Stomach (tissue), 9 donors: ENCODE data around the gene MATN1. TPM values are rescaled to one million over a fixed set of nuclear protein-coding genes. Genes with fewer than 3 reads are reported as not detected.

Experiments used
- DNase-seq, 2 donors: peaks; one replicate each; pipeline versions ENCODE4 v3.0.0 to v3.0.0-alpha.2; 2013 to 2019
- H3K27ac ChIP-seq, 5 donors: fragments of 200-600 bp in 4 of 5; sonication (generic) in 4 of 5; one replicate each; pipeline ENCODE4 v1.5.1; 2013 to 2019; ENCODE audit warnings: mild to moderate bottlenecking in 1 of 5, moderate library complexity in 1 of 5
- H3K27me3 ChIP-seq, 3 donors: fragments of 200-600 bp; sonication (generic); one replicate each; pipeline ENCODE4 v1.5.1; 2017 to 2019; ENCODE audit warnings: mixed run types in 1 of 3
- H3K36me3 ChIP-seq, 4 donors: fragments of 200-600 bp; sonication (generic); 1 replicate in 3 of 4; 2 replicates in 1 of 4; pipeline ENCODE4 v1.5.1; 2016 to 2019
- H3K4me1 ChIP-seq, 4 donors: fragments of 200-600 bp; sonication (generic); one replicate each; pipeline ENCODE4 v1.5.1; 2016 to 2019
- H3K4me3 ChIP-seq, 4 donors: fragments of 200-600 bp; sonication (generic) in 3 of 4; one replicate each; pipeline ENCODE4 v1.5.1; 2016 to 2019; ENCODE audit warnings: mild to moderate bottlenecking in 1 of 4
- H3K9me3 ChIP-seq, 4 donors: fragments of 200-600 bp; sonication (generic); one replicate each; pipeline ENCODE4 v1.5.1; 2016 to 2019
- EP300 ChIP-seq: sonication (generic); formaldehyde crosslinking; IDR thresholded peaks from one replicate; pipeline ENCODE4 v1.6.1; 2017; ENCODE audit warnings: antibody characterized with exemption
- POLR2A ChIP-seq, 4 donors: fragments of 450-650 bp; IDR thresholded peaks; one replicate each; pipeline ENCODE4 v1.6.1; 2016; ENCODE audit warnings: antibody characterized with exemption in 4 of 4, control low read depth in 2 of 4, mild to moderate bottlenecking in 1 of 4, moderate library complexity in 1 of 4
- POLR2AphosphoS5 ChIP-seq, 3 donors: sonication (generic); formaldehyde crosslinking; IDR thresholded peaks; one replicate each; pipeline ENCODE4 v1.6.1; 2016; ENCODE audit warnings: antibody characterized with exemption in 3 of 3
- WGBS, 5 donors: extraction: QIAGEN DNeasy Blood & Tissue Kit in 3 of 5; methylation state at CpG; one replicate each; pipeline versions ENCODE4 v1.1.5 to v1.1.7; 2013 to 2018; 5-methylcytosine and 5-hydroxymethylcytosine counted together
- intact Hi-C: fragments of 100-400 bp; cut with DNase I; formaldehyde crosslinking; loops from one replicate; pipeline ENCODE4 v1.15.1; 2023; ENCODE audit warnings: low total_unique reads
- polyA plus RNA-seq, 3 donors: library from polyadenylated mRNA; stranded (reverse); fragments of 200-250 nt; gene quantifications; one replicate each; pipeline ENCODE4 v1.2.3, GENCODE V29; 2013
- total RNA-seq, 5 donors: library from RNA; depleted of rRNA; stranded (reverse); fragments of >200 nt; gene quantifications; one replicate each; pipeline versions ENCODE4 v1.1.0 to v1.2.3, GENCODE V29; 2014 to 2016
- TF ChIP-seq, protein P1 (sequence below), 7 experiments: fragments of 450-650 bp in 4 of 7; fragments of 200-600 bp in 3 of 7; sonication (generic) in 3 of 7; IDR thresholded peaks; one replicate each; pipeline ENCODE4 v1.5.1; 2016 to 2019; ENCODE audit warnings: antibody characterized with exemption in 7 of 7, control low read depth in 2 of 7, mild to moderate bottlenecking in 1 of 7
- donor health status: healthy with polysubstance abuse.
- donor health status: Bipolar disorder and iron deficiency.
- donor health status: healthy.

Gene MATN1
- total and polyA plus RNA-seq, 8 donors, result 1.7 TPM; not detected in 7

DNA sequence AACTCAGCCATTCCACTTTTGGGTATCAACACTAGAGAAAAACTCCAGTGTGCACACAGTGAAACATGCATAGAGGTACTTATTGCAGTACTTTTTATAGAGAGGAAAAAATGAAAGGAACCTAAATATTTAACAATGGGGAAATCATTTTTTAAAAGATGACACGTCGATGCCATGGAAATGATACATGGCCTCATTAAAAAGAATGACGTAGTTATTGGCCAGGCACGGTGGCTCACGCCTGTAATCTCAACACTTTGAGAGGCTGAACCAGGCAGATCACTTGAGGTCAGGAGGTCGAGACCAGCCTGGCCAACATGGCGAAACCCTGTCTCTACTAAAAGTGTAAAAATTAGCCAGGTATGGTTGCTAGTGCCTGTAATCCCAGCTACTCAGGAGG is 42.5 kb downstream of the MATN1 start:
- no peak overlapping the region for H3K4me3 ChIP-seq
- WGBS, 5 donors, result 71 to 83% (median 78%) methylated on average over 7 of the region's 7 CpGs
- H3K27me3 ChIP-seq, result peaks cover 6 to 68% (median 29%) of the 10 kb centered on the region in 3 donors
- intact Hi-C loops, result no loop called here
- no peak for TF ChIP-seq POLR2A (IDR thresholded peaks at IDR 0.05)
- no peak for TF ChIP-seq EP300
- TF ChIP-seq, protein P1, sequence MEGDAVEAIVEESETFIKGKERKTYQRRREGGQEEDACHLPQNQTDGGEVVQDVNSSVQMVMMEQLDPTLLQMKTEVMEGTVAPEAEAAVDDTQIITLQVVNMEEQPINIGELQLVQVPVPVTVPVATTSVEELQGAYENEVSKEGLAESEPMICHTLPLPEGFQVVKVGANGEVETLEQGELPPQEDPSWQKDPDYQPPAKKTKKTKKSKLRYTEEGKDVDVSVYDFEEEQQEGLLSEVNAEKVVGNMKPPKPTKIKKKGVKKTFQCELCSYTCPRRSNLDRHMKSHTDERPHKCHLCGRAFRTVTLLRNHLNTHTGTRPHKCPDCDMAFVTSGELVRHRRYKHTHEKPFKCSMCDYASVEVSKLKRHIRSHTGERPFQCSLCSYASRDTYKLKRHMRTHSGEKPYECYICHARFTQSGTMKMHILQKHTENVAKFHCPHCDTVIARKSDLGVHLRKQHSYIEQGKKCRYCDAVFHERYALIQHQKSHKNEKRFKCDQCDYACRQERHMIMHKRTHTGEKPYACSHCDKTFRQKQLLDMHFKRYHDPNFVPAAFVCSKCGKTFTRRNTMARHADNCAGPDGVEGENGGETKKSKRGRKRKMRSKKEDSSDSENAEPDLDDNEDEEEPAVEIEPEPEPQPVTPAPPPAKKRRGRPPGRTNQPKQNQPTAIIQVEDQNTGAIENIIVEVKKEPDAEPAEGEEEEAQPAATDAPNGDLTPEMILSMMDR (IDR thresholded peaks at IDR 0.05), result no peak
- no peak for TF ChIP-seq POLR2AphosphoS5 (IDR thresholded peaks at IDR 0.05)
- no peak for DNase-seq
- H3K9me3 ChIP-seq, result peaks cover 0 to 17% (median 6%) of the 10 kb centered on the region in 4 donors
- no peak overlapping the region for H3K27ac ChIP-seq
- H3K4me1 ChIP-seq, result peaks cover 0 to 12% (median 9%) of the 10 kb centered on the region in 4 donors
- H3K36me3 ChIP-seq, result no peaks in the 10 kb centered on the region

DNA sequence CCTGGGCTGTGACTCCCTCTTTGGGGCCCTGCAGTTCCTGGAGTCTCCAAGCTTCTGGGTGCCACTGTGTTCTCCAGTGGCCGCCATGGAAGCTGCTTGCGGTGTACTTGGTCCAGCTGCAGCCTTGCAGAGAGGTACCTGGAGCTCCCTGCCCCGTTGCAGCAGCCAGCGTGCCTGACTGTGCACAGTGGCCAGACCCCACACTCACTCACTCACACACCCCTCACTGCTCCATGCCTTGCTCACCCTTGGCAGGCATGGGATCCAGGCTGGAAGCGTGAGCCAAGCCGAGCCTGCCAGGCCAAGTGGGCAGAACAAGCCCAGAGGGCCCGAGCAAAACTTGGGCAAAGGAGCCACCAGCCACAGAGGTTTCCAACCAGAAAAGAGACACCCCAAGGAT is 43.0 kb downstream of the MATN1 start:
- H3K4me1 ChIP-seq, result peaks cover 0 to 8% (median 6%) of the 10 kb centered on the region in 4 donors
- intact Hi-C loops, result no loop called here
- TF ChIP-seq POLR2AphosphoS5 (IDR thresholded peaks at IDR 0.05) (no peak), EP300 (no peak), POLR2A (IDR thresholded peaks at IDR 0.05) (no peak)
- TF ChIP-seq, protein P1 (IDR thresholded peaks at IDR 0.05), result no peak
- H3K4me3 ChIP-seq, result no peak overlapping the region
- H3K27ac ChIP-seq, result no peak overlapping the region
- H3K36me3 ChIP-seq, result no peaks in the 10 kb centered on the region
- peaks cover 4 to 64% (median 24%) of the 10 kb centered on the region in 3 donors for H3K27me3 ChIP-seq
- WGBS, 5 donors, result 92 to 96% (median 95%) methylated on average over 7 of the region's 7 CpGs
- DNase-seq, result no peak
- peaks cover 0 to 21% (median 7%) of the 10 kb centered on the region in 4 donors for H3K9me3 ChIP-seq

DNA sequence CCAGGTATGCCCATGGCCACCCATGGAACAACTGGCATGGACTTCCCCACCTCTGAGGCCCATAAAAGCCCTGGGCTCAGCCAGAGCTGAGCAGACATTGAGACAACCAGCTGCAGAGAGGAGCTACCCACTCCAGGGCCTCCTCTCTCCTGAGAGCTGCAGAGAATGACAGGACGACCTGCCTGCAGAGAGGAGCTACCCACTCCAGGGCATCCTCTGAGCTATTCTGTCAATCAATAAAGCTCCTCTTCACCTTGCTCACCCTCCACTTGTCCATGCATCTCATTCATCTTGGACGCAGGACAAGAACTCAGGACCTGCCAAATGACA is 43.4 kb downstream of the MATN1 start:
- Histone ChIP-seq H3K4me3 (no peak overlapping the region), H3K36me3 (no peaks in the 10 kb centered on the region), H3K4me1 (peaks cover 0 to 3% (median 2%) of the 10 kb centered on the region in 4 donors), H3K27me3 (peaks cover 4 to 59% (median 19%) of the 10 kb centered on the region in 3 donors), H3K9me3 (peaks cover 0 to 21% (median 7%) of the 10 kb centered on the region in 4 donors), H3K27ac (no peak overlapping the region)
- no peak for DNase-seq
- WGBS, 5 donors, result 50 to 92% (median 74%) methylated on average over 2 of the region's 2 CpGs
- TF ChIP-seq POLR2A (IDR thresholded peaks at IDR 0.05) (no peak), EP300 (no peak), POLR2AphosphoS5 (IDR thresholded peaks at IDR 0.05) (no peak)
- TF ChIP-seq, protein P1 (IDR thresholded peaks at IDR 0.05), result no peak
- intact Hi-C loops, result no loop called here

- Histone ChIP-seq H3K36me3 (no peaks in the 10 kb centered on the region), H3K27ac (no peak overlapping the region), H3K4me3 (no peak overlapping the region), H3K27me3 (peaks cover 4 to 53% (median 14%) of the 10 kb centered on the region in 3 donors), H3K4me1 (no peaks in the 10 kb centered on the region), H3K9me3 (peaks cover 0 to 21% (median 7%) of the 10 kb centered on the region in 4 donors)
- TF ChIP-seq POLR2A (IDR thresholded peaks at IDR 0.05) (no peak), POLR2AphosphoS5 (IDR thresholded peaks at IDR 0.05) (no peak)
- WGBS, 5 donors, result 74 to 96% (median 89%) methylated on average over 2 of the region's 2 CpGs; no CpG with 5 or more reads in 1 of the 5 donors
- intact Hi-C loops, result no loop called here
- no peak for DNase-seq
Observed at GRCh38 chr1:30679201-30679975, 44.0 kb downstream of the MATN1 start.

- no peak overlapping the region for H3K4me3 ChIP-seq
- no peaks in the 10 kb centered on the region for H3K4me1 ChIP-seq
- intact Hi-C loops, result no loop called here
- H3K9me3 ChIP-seq, result peaks cover 0 to 24% (median 12%) of the 10 kb centered on the region in 4 donors
- no peaks in the 10 kb centered on the region for H3K36me3 ChIP-seq
- no peak overlapping the region for H3K27ac ChIP-seq
- WGBS, 5 donors, result 45 to 86% (median 74%) methylated on average over 3 of the region's 3 CpGs
- TF ChIP-seq POLR2A (IDR thresholded peaks at IDR 0.05) (no peak), POLR2AphosphoS5 (IDR thresholded peaks at IDR 0.05) (no peak), EP300 (no peak)
- TF ChIP-seq, protein P1 (IDR thresholded peaks at IDR 0.05), result no peak
- no peak for DNase-seq
- peaks cover 0 to 42% (median 4%) of the 10 kb centered on the region in 3 donors for H3K27me3 ChIP-seq
Observed at GRCh38 chr1:30678209-30678608, 45.2 kb downstream of the MATN1 start.
